Measurements from ENCODE around the gene CYTH4. TPM values are rescaled to one million over a fixed set of nuclear protein-coding genes. Genes with fewer than 3 reads are reported as not detected.

Gene CYTH4
- total and polyA plus RNA-seq, 2 of the 13 experiments (the other 11 are each of a cell fraction or from before 2014, with no cell fraction given): not detected

DNA sequence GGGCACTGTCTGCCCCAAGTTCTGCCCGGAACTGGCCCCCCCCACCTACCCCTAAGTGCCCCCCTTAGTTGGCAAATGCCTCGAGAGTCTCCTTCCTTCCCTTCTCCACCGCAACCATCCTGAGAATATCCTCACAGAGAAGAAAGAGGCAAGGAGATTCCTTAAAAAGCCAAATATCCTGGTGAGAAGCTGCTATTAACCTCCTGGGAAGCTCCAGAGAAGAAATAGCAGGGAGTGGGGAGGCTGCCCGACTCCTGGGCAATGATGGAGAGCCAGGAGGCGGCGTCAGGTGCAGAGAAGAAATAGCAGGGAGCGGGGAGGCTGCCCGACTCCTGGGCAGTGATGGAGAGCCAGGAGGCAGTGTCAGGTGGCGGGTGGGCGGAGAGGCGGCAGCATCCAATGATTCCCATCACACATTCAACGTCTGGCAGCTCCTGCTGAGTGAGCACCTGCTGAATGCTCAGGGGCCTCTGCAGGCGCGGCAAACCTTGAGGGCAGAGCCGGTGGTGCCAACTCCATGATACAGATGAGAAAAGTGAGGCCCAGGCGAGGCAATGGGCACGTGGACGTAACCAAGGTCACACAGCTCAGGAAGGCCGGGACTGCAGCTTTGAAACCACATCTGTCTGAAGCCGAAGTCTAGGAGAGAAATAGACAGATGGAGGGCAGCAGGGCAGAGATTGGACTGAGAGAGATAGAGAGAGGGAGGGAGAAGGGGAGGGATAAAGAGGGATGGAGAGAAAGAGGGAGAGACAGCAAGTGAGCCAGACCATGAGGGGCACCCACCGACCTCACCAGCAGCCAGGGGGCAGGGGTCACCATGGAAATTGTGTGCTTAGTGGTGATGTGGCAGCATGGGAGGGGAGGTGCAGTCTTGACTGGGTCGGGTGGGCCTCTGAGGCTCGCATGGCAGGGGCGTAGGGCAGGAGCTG is 58.3 kb downstream of the CYTH4 start (continued):
- TF ChIP-seq FOXP1 (IDR thresholded peaks at IDR 0.05): no peak
- no peak for TF ChIP-seq FOXP1 (CRISPR knock-in tag; IDR thresholded peaks at IDR 0.05)

DNA sequence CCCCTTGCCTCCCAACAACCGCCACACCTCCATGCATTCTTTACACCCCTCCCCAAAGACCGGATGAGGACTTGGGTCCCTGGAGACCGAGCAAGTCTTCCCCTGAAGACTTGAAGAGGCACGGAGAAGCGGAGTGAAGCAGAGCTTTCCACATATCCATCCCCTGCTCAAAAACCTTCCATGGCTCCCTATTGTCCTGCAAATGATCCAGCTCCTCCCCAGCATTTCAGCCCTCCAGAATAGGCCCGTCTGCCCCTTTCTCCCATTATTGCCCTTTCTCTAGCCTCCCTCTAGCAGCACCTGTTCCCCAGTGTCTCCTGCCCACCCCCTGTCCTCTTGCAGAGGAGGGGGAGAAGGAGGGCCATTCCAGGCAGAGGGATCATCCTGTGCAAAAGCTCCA is 59.8 kb downstream of the CYTH4 start:
- H3K9ac ChIP-seq (ENCODE audit: insufficient read depth, low read depth, low read length): no peak overlapping the region
- in situ Hi-C loops (cut with HindIII; ENCODE audit: extremely low pct_ligation_motif_present, low pct_unique_long_range_greater_than_20kb): loop anchor here (5.0 kb wide), 1 partner anchor 35 kb away; no protein-coding TSS in a partner anchor
- 18% methylated on average over 6 of the region's 6 CpGs for WGBS (ENCODE audit: low lambda C conversion rate)

DNA sequence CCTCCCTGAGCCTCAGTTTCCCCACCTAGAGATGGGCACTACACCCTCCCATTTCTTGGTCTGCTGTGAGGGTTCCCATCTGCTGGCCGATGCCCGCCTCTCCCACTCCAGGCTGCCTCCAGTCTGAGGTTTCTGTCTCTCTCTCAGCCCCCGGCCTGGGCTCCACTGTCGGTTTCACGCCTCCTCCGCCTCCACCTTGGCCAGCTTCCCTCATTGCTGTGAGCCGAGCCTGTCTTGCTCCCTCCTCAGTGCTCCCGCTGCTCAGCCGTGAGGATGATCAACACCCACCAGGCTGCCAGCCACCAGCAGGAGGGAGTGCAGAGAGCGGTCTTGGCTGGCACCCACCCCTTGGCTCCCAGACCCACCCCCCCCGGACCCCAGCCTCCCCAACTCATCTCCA is 61.0 kb downstream of the CYTH4 start:
- no peak for FAIRE-seq
- no peaks in the 10 kb centered on the region for H4K20me1 ChIP-seq (ENCODE audit: insufficient read depth, low read length)
- in situ Hi-C loops (cut with HindIII; ENCODE audit: extremely low pct_ligation_motif_present, low pct_unique_long_range_greater_than_20kb) (loop anchor here (5.0 kb wide), 1 partner anchor 34 kb away; no protein-coding TSS in a partner anchor), intact Hi-C loops (cut with micrococcal nuclease; ENCODE audit: unreplicated experiment) (no loop called here)
- ATAC-seq: no peak
- H3K9me3 ChIP-seq (ENCODE audit: low read length): no peaks in the 10 kb centered on the region
- no peak overlapping the region for H3K27ac ChIP-seq (ENCODE audit: extremely low read length, insufficient read depth, low read length)
- H2AFZ ChIP-seq (ENCODE audit: low read length): no peak overlapping the region
- H3K9ac ChIP-seq (ENCODE audit: insufficient read depth, low read depth, low read length): no peak overlapping the region
- CTCF ChIA-PET (ENCODE audit: low intra/inter-chr PET ratio, low total read pairs): no interaction called here
- 54% methylated on average over 11 of the region's 11 CpGs for WGBS (ENCODE audit: low lambda C conversion rate)
- POLR2A ChIA-PET: no interaction called here
- H3K4me1 ChIP-seq (ENCODE audit: insufficient read depth, low read length): no peaks in the 10 kb centered on the region
- BruUV-seq (replicated peaks): no TSS peak
- no peaks in the 10 kb centered on the region for H3K36me3 ChIP-seq (replicated peaks in 1 of 2; ENCODE audit: control insufficient read depth in 1 of 2, insufficient read depth in 2 of 2, low read length in 2 of 2)
- no peak overlapping the region for H3K4me2 ChIP-seq (ENCODE audit: low read depth, low read length)
- H3K4me3 ChIP-seq (replicated peaks in 1 of 3; ENCODE audit: insufficient read depth in 1 of 3, low read depth in 2 of 3, low read length in 3 of 3): no peak overlapping the region
- no peak for DNase-seq (ENCODE audit: low spot score)
- peaks cover 0 to 29% of the 10 kb centered on the region in 2 experiments; a peak in 3 of 5 replicates for H3K27me3 ChIP-seq (ENCODE audit: control insufficient read depth in 1 of 2, insufficient read depth in 2 of 2, low read length in 2 of 2)
- no peaks in the 10 kb centered on the region for H3K79me2 ChIP-seq (ENCODE audit: insufficient read depth, low read length)
- no peak for TF ChIP-seq SMC3 (IDR thresholded peaks at IDR 0.05; ENCODE audit: low read length)
- TF ChIP-seq, protein P1, sequence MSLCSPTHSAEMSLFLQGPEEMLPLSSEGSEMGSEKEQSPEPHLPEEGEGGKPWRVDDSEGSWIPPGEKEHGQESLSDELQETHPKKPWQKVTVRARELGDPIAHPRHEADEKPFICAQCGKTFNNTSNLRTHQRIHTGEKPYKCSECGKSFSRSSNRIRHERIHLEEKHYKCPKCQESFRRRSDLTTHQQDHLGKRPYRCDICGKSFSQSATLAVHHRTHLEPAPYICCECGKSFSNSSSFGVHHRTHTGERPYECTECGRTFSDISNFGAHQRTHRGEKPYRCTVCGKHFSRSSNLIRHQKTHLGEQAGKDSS (CRISPR knock-in tag; IDR thresholded peaks at IDR 0.05; ENCODE audit: borderline replicate concordance, low read depth): no peak
- TF ChIP-seq ZNF441 (CRISPR knock-in tag; IDR thresholded peaks at IDR 0.05; ENCODE audit: borderline replicate concordance): no peak
- TF ChIP-seq TBL1XR1 (IDR thresholded peaks at IDR 0.05; ENCODE audit: borderline replicate concordance, low read length, partially characterized antibody): no peak
- TF ChIP-seq ZNF839 (CRISPR knock-in tag; IDR thresholded peaks at IDR 0.05; ENCODE audit: borderline replicate concordance): no peak
- TF ChIP-seq, protein P2, sequence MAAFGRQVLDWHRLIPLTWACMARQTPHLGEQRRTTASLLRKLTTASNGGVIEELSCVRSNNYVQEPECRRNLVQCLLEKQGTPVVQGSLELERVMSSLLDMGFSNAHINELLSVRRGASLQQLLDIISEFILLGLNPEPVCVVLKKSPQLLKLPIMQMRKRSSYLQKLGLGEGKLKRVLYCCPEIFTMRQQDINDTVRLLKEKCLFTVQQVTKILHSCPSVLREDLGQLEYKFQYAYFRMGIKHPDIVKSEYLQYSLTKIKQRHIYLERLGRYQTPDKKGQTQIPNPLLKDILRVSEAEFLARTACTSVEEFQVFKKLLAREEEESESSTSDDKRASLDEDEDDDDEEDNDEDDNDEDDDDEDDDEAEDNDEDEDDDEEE (CRISPR knock-in tag; IDR thresholded peaks at IDR 0.05): no peak
- TF ChIP-seq HOXA5 (CRISPR knock-in tag; IDR thresholded peaks at IDR 0.05): no peak
- no peak for TF ChIP-seq ZNF577 (CRISPR knock-in tag; IDR thresholded peaks at IDR 0.05; ENCODE audit: borderline replicate concordance, low read depth)
- no peak for TF ChIP-seq ZNF260 (CRISPR knock-in tag; IDR thresholded peaks at IDR 0.05; ENCODE audit: borderline replicate concordance, low read depth)
- TF ChIP-seq KDM5A (IDR thresholded peaks at IDR 0.05; ENCODE audit: borderline replicate concordance, low read length): no peak
- TF ChIP-seq, protein P3, sequence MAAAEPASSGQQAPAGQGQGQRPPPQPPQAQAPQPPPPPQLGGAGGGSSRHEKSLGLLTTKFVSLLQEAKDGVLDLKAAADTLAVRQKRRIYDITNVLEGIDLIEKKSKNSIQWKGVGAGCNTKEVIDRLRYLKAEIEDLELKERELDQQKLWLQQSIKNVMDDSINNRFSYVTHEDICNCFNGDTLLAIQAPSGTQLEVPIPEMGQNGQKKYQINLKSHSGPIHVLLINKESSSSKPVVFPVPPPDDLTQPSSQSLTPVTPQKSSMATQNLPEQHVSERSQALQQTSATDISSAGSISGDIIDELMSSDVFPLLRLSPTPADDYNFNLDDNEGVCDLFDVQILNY (CRISPR knock-in tag; conservative IDR thresholded peaks at IDR 0.05): no peak

More for the DNA sequence above, 59.8 kb downstream of the CYTH4 start:
- Histone ChIP-seq H3K27me3 (ENCODE audit: control insufficient read depth in 1 of 2, insufficient read depth in 2 of 2, low read length in 2 of 2) (peaks cover 0 to 23% of the 10 kb centered on the region in 2 experiments; a peak in 3 of 5 replicates), H3K4me2 (ENCODE audit: low read depth, low read length) (no peak overlapping the region), H4K20me1 (ENCODE audit: insufficient read depth, low read length) (no peaks in the 10 kb centered on the region), H3K27ac (ENCODE audit: extremely low read length, insufficient read depth, low read length) (no peak overlapping the region), H2AFZ (ENCODE audit: low read length) (no peak overlapping the region), H3K4me3 (replicated peaks in 1 of 3; ENCODE audit: insufficient read depth in 1 of 3, low read depth in 2 of 3, low read length in 3 of 3) (no peak overlapping the region), H3K9me3 (ENCODE audit: low read length) (no peaks in the 10 kb centered on the region), H3K79me2 (ENCODE audit: insufficient read depth, low read length) (no peaks in the 10 kb centered on the region), H3K36me3 (replicated peaks in 1 of 2; ENCODE audit: control insufficient read depth in 1 of 2, insufficient read depth in 2 of 2, low read length in 2 of 2) (no peaks in the 10 kb centered on the region), H3K4me1 (ENCODE audit: insufficient read depth, low read length) (no peaks in the 10 kb centered on the region)
- FAIRE-seq (no peak), DNase-seq (ENCODE audit: low spot score) (no peak), ATAC-seq (no peak)
- CTCF ChIA-PET (ENCODE audit: low intra/inter-chr PET ratio, low total read pairs): no interaction called here
- TF ChIP-seq FLYWCH1 (CRISPR knock-in tag; IDR thresholded peaks at IDR 0.05): no peak
- intact Hi-C loops (cut with micrococcal nuclease; ENCODE audit: unreplicated experiment): no loop called here
- BruUV-seq (replicated peaks): no TSS peak
- POLR2A ChIA-PET: no interaction called here
